Caco-2 (cell line): ENCODE data around the gene EPB41L4B. TPM values are rescaled to one million over a fixed set of nuclear protein-coding genes. Genes with fewer than 3 reads are reported as not detected.
"Not testable (repeated sequence)": the region's sequence is repeated elsewhere in the genome, so short reads cannot be mapped to it uniquely, and the experiment has no call there.

Source experiments
- BruUV-seq: library from RNA; stranded (reverse); fragments of 400-500 nt; replicated peaks from 2 replicates; lab custom pipeline; 2021; lab: Mats Ljungman, UMichigan
- CTCF ChIA-PET: fragments of 300-600 bp; sonication (Branson Sonifier 250); formaldehyde crosslinking; loops from one replicate; lab custom pipeline; 2022; ENCODE audit warnings: antibody characterized with exemption; lab: Charles Lee
- POLR2A ChIA-PET: fragments of 300-600 bp; sonication (Branson Sonifier 250); formaldehyde crosslinking; loops from one replicate; lab custom pipeline; 2022; ENCODE audit warnings: antibody characterized with exemption; lab: Charles Lee
- DNase-seq, 2 experiments: peaks; one replicate each; pipeline versions ENCODE4 v3.0.0 to v3.0.0-alpha.2; 2020 to 2022
- H3K27me3 ChIP-seq: replicated peaks from 2 replicates; pipeline ENCODE4 v1.6.0; 2011; ENCODE audit warnings: low read length; ENCODE audit not compliant: control insufficient read depth, insufficient read depth
- H3K36me3 ChIP-seq: 2 replicates; pipeline ENCODE4 v1.5.1; 2011; ENCODE audit warnings: low read length; ENCODE audit not compliant: control insufficient read depth, insufficient read depth
- H3K4me1 ChIP-seq: fragments of 250-450 bp; sonication (Bioruptor Pico); 2 replicates; pipeline ENCODE4 v1.5.1; 2020; ENCODE audit warnings: mild to moderate bottlenecking
- H3K4me3 ChIP-seq: 2 replicates; pipeline ENCODE4 v1.5.1; 2011; ENCODE audit warnings: low read depth, mild to moderate bottlenecking, control low read depth, low read length
- H3K9me3 ChIP-seq: fragments of 250-450 bp; sonication (Bioruptor Pico); 2 replicates; pipeline ENCODE4 v1.5.1; 2020; ENCODE audit warnings: mild to moderate bottlenecking, moderate library complexity
- H3K27ac Mint-ChIP-seq: one replicate; pipeline ENCODE4 v1.8.0; 2022; ENCODE audit warnings: mixed read lengths; ENCODE audit not compliant: unreplicated experiment
- H3K27me3 Mint-ChIP-seq: one replicate; pipeline ENCODE4 v1.8.0; 2022; ENCODE audit warnings: mixed read lengths; ENCODE audit not compliant: insufficient read depth, unreplicated experiment
- H3K36me3 Mint-ChIP-seq: one replicate; pipeline ENCODE4 v1.8.0; 2022; ENCODE audit warnings: mild to moderate bottlenecking, mixed read lengths; ENCODE audit not compliant: insufficient read depth, unreplicated experiment
- H3K4me1 Mint-ChIP-seq: one replicate; pipeline ENCODE4 v1.8.0; 2022; ENCODE audit warnings: low read depth, mixed read lengths; ENCODE audit not compliant: unreplicated experiment
- H3K4me3 Mint-ChIP-seq: one replicate; pipeline ENCODE4 v1.8.0; 2022; ENCODE audit warnings: mild to moderate bottlenecking, moderate library complexity, mixed read lengths; ENCODE audit not compliant: unreplicated experiment
- H3K9me3 Mint-ChIP-seq: one replicate; pipeline ENCODE4 v1.8.0; 2022; ENCODE audit warnings: mixed read lengths; ENCODE audit not compliant: unreplicated experiment
- CTCF ChIP-seq, 2 experiments: fragments of 200-600 bp in 1 of 2; IDR thresholded peaks; 1 replicate in 1 of 2; 2 replicates in 1 of 2; pipeline versions ENCODE4 v1.5.1 to v1.8.0; 2011 to 2022; ENCODE audit warnings: antibody characterized with exemption in 1 of 2, control low read depth in 1 of 2, inconsistent platforms in 1 of 2, low read depth in 1 of 2, low read length in 1 of 2, mild to moderate bottlenecking in 1 of 2, moderate library complexity in 1 of 2; ENCODE audit not compliant: insufficient read depth in 1 of 2, severe bottlenecking in 1 of 2, unreplicated experiment in 1 of 2
- intact Hi-C: fragments of 100-400 bp; cut with micrococcal nuclease; formaldehyde crosslinking; loops from one replicate; pipeline ENCODE4 v1.10.0; 2022; ENCODE audit not compliant: unreplicated experiment
- total RNA-seq: library from RNA; stranded (reverse); gene quantifications from 2 replicates; pipeline ENCODE4 v1.2.3, GENCODE V29; 2022

The EPB41L4B gene
- total RNA-seq, 1 experiment from 2014 or later: 16.3 TPM

DNA sequence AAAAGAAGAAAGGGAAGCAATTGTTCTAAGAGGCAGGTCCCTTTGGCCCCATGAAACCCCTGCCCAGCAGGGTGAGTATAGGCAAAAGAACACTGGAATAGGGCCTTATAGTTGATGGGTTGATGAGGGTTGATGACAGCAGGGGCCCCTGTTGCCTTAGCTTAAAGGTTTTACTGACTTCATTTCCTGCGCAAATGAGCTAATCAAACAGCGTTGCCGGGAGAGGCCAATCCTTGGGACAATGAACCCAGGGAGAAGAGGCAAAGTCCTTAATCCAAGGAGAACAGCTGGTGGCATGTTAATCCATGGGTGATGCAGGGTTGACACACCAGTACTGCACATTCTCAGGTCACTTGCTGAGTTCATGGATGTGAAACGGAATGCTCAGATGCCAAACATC is 22.0 kb upstream of the EPB41L4B start:
- Mint-ChIP-seq H3K9me3 (no peaks in the 10 kb centered on the region), H3K27ac (no peak overlapping the region), H3K27me3 (no peaks in the 10 kb centered on the region), H3K36me3 (no peaks in the 10 kb centered on the region), H3K4me1 (peaks cover 14% of the 10 kb centered on the region), H3K4me3 (no peak overlapping the region)
- BruUV-seq: no TSS peak
- no peak for TF ChIP-seq CTCF (IDR thresholded peaks at IDR 0.05; ENCODE audit: insufficient read depth in 1 of 2, low read depth in 1 of 2, low read length in 1 of 2, severe bottlenecking in 1 of 2, unreplicated experiment in 1 of 2)
- H3K36me3 ChIP-seq: no peaks in the 10 kb centered on the region
- ChIA-PET POLR2A (no interaction called here), CTCF (interaction anchor here (0.6 kb wide), 1 partner anchor 325 kb away, joined by 4 read pairs; no protein-coding TSS in a partner anchor)
- H3K9me3 ChIP-seq: no peaks in the 10 kb centered on the region
- no peak for DNase-seq
- no peak overlapping the region for H3K4me3 ChIP-seq
- peaks cover 17% of the 10 kb centered on the region for H3K4me1 ChIP-seq
- intact Hi-C loops: no loop called here
- no peaks in the 10 kb centered on the region for H3K27me3 ChIP-seq

- Mint-ChIP-seq H3K9me3 (no peaks in the 10 kb centered on the region), H3K36me3 (no peaks in the 10 kb centered on the region), H3K4me1 (peaks cover 10% of the 10 kb centered on the region), H3K4me3 (no peak overlapping the region), H3K27ac (no peak overlapping the region), H3K27me3 (no peaks in the 10 kb centered on the region)
- Histone ChIP-seq H3K4me1 (peaks cover 18% of the 10 kb centered on the region), H3K36me3 (no peaks in the 10 kb centered on the region), H3K9me3 (no peaks in the 10 kb centered on the region), H3K4me3 (no peak overlapping the region), H3K27me3 (no peaks in the 10 kb centered on the region)
- no peak for TF ChIP-seq CTCF (IDR thresholded peaks at IDR 0.05; ENCODE audit: insufficient read depth in 1 of 2, low read depth in 1 of 2, low read length in 1 of 2, severe bottlenecking in 1 of 2, unreplicated experiment in 1 of 2)
- no TSS peak for BruUV-seq
- intact Hi-C loops: no loop called here
- ChIA-PET POLR2A (no interaction called here), CTCF (no interaction called here)
- no peak for DNase-seq
These were observed 20.7 kb upstream of the EPB41L4B start for GRCh38 chr9:109341561-109341960.

- H3K4me1 Mint-ChIP-seq: peaks cover 14% of the 10 kb centered on the region
- H3K27ac Mint-ChIP-seq, H3K27me3 ChIP-seq, CTCF ChIA-PET, H3K4me3 ChIP-seq, H3K9me3 Mint-ChIP-seq, H3K4me3 Mint-ChIP-seq, intact Hi-C loops, POLR2A ChIA-PET, BruUV-seq, H3K36me3 ChIP-seq, H3K36me3 Mint-ChIP-seq, H3K27me3 Mint-ChIP-seq, DNase-seq, H3K9me3 ChIP-seq: not testable (repeated sequence)
- H3K4me1 ChIP-seq: peaks cover 24% of the 10 kb centered on the region
These were observed 20.1 kb upstream of the EPB41L4B start for GRCh38 chr9:109340979-109341378.
